ENCODE measurements around the gene MACF1. TPM values are rescaled to one million over a fixed set of nuclear protein-coding genes. Genes with fewer than 3 reads are reported as not detected.

The MACF1 gene
- total RNA-seq, 1 experiment from 2014 or later, result 113 TPM

GRCh38 chr1:39297551-39297950 is 93.1 kb downstream of the MACF1 start:
- DNase-seq (ENCODE audit: low read depth), result no peak

- DNase-seq (ENCODE audit: low read depth), result no peak
These were observed 97.1 kb downstream of the MACF1 start for GRCh38 chr1:39301606-39302005.

GRCh38 chr1:39305555-39305954 is 101.1 kb downstream of the MACF1 start:
- DNase-seq (ENCODE audit: low read depth), result peak; percentile 13

- DNase-seq (ENCODE audit: low read depth), result no peak
These were observed 105.5 kb downstream of the MACF1 start for GRCh38 chr1:39310015-39310414.

GRCh38 chr1:39310691-39311090 is 106.2 kb downstream of the MACF1 start:
- no peak for DNase-seq (ENCODE audit: low read depth)

GRCh38 chr1:39317111-39317510 is 112.6 kb downstream of the MACF1 start:
- peak; percentile 7 for DNase-seq (ENCODE audit: low read depth)

GRCh38 chr1:39317910-39318633 is 113.6 kb downstream of the MACF1 start:
- no peak for DNase-seq (ENCODE audit: low read depth)

- no peak for DNase-seq (ENCODE audit: low read depth)
These were observed 117.5 kb downstream of the MACF1 start for GRCh38 chr1:39321979-39322378.

- no peak for DNase-seq (ENCODE audit: low read depth)
These were observed 117.9 kb downstream of the MACF1 start for GRCh38 chr1:39322431-39322830.

- DNase-seq (ENCODE audit: low read depth), result no peak
These were observed 120.4 kb downstream of the MACF1 start for GRCh38 chr1:39324888-39325287.

- DNase-seq (ENCODE audit: low read depth), result no peak
These were observed 122.3 kb downstream of the MACF1 start for GRCh38 chr1:39326836-39327235.

- no peak for DNase-seq (ENCODE audit: low read depth)
These were observed 123.6 kb downstream of the MACF1 start for GRCh38 chr1:39328095-39328494.

- no peak for DNase-seq (ENCODE audit: low read depth)
These were observed 124.2 kb downstream of the MACF1 start for GRCh38 chr1:39328586-39329121.

- DNase-seq (ENCODE audit: low read depth), result no peak
These were observed 127.2 kb downstream of the MACF1 start for GRCh38 chr1:39331647-39332046.

- DNase-seq (ENCODE audit: low read depth), result no peak
These were observed 127.8 kb downstream of the MACF1 start for GRCh38 chr1:39332291-39332690.

GRCh38 chr1:39332828-39333227 is 128.3 kb downstream of the MACF1 start:
- no peak for DNase-seq (ENCODE audit: low read depth)

GRCh38 chr1:39333296-39333695 is 128.8 kb downstream of the MACF1 start:
- no peak for DNase-seq (ENCODE audit: low read depth)

- no peak for DNase-seq (ENCODE audit: low read depth)
These were observed 130.7 kb downstream of the MACF1 start for GRCh38 chr1:39335216-39335615.

- no peak for DNase-seq (ENCODE audit: low read depth)
These were observed 132.6 kb downstream of the MACF1 start for GRCh38 chr1:39337067-39337466.

GRCh38 chr1:39342776-39343175 is 138.3 kb downstream of the MACF1 start:
- no peak for DNase-seq (ENCODE audit: low read depth)

GRCh38 chr1:39344394-39345154 is 140.1 kb downstream of the MACF1 start:
- no peak for DNase-seq (ENCODE audit: low read depth)

- DNase-seq (ENCODE audit: low read depth), result no peak
These were observed 142.4 kb downstream of the MACF1 start for GRCh38 chr1:39346872-39347271.

GRCh38 chr1:39348278-39348677 is 143.8 kb downstream of the MACF1 start:
- DNase-seq (ENCODE audit: low read depth), result no peak
